ENCODE results near the gene CTTN.

GRCh38 chr11:70364745-70365543 is 33.4 kb upstream of the CTTN start:
- TF ChIP-seq CTCF (conservative IDR thresholded peaks at IDR 0.05) (no peak), EZH2 (IDR thresholded peaks at IDR 0.05; ENCODE audit: low read depth) (no peak)

All from PC-9 (cell line).